NCI-H2196 treated with DMSO at 0.1 percent for 48 hours (cell line): Measurements from ENCODE around the gene MYO5C.
A peak's percentile ranks its signal among the peaks of the same experiment; 100 is the strongest.
"Not testable (repeated sequence)": the region's sequence is repeated elsewhere in the genome, so short reads cannot be mapped to it uniquely, and the experiment has no call there.

Experiments
- DNase-seq: peaks from one replicate; lab custom pipeline; 2025; ENCODE audit not compliant: unreplicated experiment; lab: John Stamatoyannopoulos, UW

Gene MYO5C

GRCh38 chr15:52180196-52180835 lies 115.3 kb downstream of the MYO5C start:
- DNase-seq = no peak

- peak; percentile 56 for DNase-seq
These were observed 116.1 kb downstream of the MYO5C start for GRCh38 chr15:52179278-52180195.

GRCh38 chr15:52178765-52179164 lies 116.8 kb downstream of the MYO5C start:
- no peak for DNase-seq

- DNase-seq = no peak
These were observed 122.7 kb downstream of the MYO5C start for GRCh38 chr15:52172869-52173268.

- no peak for DNase-seq
These were observed 123.8 kb downstream of the MYO5C start for GRCh38 chr15:52171807-52172206.

- no peak for DNase-seq
These were observed 124.2 kb downstream of the MYO5C start for GRCh38 chr15:52171386-52171785.

- not testable (repeated sequence) for DNase-seq
These were observed 125.4 kb downstream of the MYO5C start for GRCh38 chr15:52170199-52170598.

- DNase-seq = not testable (repeated sequence)
These were observed 130.0 kb downstream of the MYO5C start for GRCh38 chr15:52165494-52166131.

- no peak for DNase-seq
These were observed 130.9 kb downstream of the MYO5C start for GRCh38 chr15:52164631-52165265.

GRCh38 chr15:52163321-52164190 lies 132.0 kb downstream of the MYO5C start:
- DNase-seq = no peak

GRCh38 chr15:52162876-52163275 lies 132.7 kb downstream of the MYO5C start:
- DNase-seq = no peak

GRCh38 chr15:52162260-52162659 lies 133.3 kb downstream of the MYO5C start:
- no peak for DNase-seq

- DNase-seq = no peak
These were observed 134.1 kb downstream of the MYO5C start for GRCh38 chr15:52161406-52161966.

- no peak for DNase-seq
These were observed 136.0 kb downstream of the MYO5C start for GRCh38 chr15:52159645-52160044.

GRCh38 chr15:52158084-52158765 lies 137.4 kb downstream of the MYO5C start:
- DNase-seq = no peak

GRCh38 chr15:52155878-52156277 lies 139.7 kb downstream of the MYO5C start:
- DNase-seq = no peak

- no peak for DNase-seq
These were observed 140.4 kb downstream of the MYO5C start for GRCh38 chr15:52154896-52155865.
